ENCODE measurements around the gene C1QBP.

The C1QBP gene

GRCh38 chr17:5444209-5444608 is 5.3 kb upstream of the C1QBP start:
- no peak for DNase-seq (ENCODE audit: low read depth in 1 of 2, low spot score in 1 of 2)
- TF ChIP-seq CTCF (IDR thresholded peaks at IDR 0.05; ENCODE audit: insufficient read depth, low read length), result no peak
- TF ChIP-seq GABPA (IDR thresholded peaks at IDR 0.05; ENCODE audit: low read depth), result no peak
- TF ChIP-seq REST (IDR thresholded peaks at IDR 0.05; ENCODE audit: insufficient replicate concordance, low read depth), result no peak
- no peak for TF ChIP-seq POLR2AphosphoS5 (IDR thresholded peaks at IDR 0.05; ENCODE audit: low read depth)
- no peak for TF ChIP-seq SPI1 (IDR thresholded peaks at IDR 0.05; ENCODE audit: borderline replicate concordance, low read depth)
- Histone ChIP-seq H3K27ac (replicated peaks) (no peak overlapping the region), H3K4me3 (replicated peaks; ENCODE audit: insufficient read depth, low read length) (no peak overlapping the region), H3K27me3 (ENCODE audit: insufficient read depth, poor library complexity, severe bottlenecking) (no peaks in the 10 kb centered on the region)

- DNase-seq (ENCODE audit: low read depth in 1 of 2, low spot score in 1 of 2), result no peak
- no peak for TF ChIP-seq SPI1 (IDR thresholded peaks at IDR 0.05; ENCODE audit: borderline replicate concordance, low read depth)
- no peak for TF ChIP-seq GABPA (IDR thresholded peaks at IDR 0.05; ENCODE audit: low read depth)
- no peak for TF ChIP-seq REST (IDR thresholded peaks at IDR 0.05; ENCODE audit: insufficient replicate concordance, low read depth)
- TF ChIP-seq CTCF (IDR thresholded peaks at IDR 0.05; ENCODE audit: insufficient read depth, low read length), result no peak
- no peak for TF ChIP-seq POLR2AphosphoS5 (IDR thresholded peaks at IDR 0.05; ENCODE audit: low read depth)
- H3K27me3 ChIP-seq (ENCODE audit: insufficient read depth, poor library complexity, severe bottlenecking), result no peaks in the 10 kb centered on the region
- no peak overlapping the region for H3K27ac ChIP-seq (replicated peaks)
- no peak overlapping the region for H3K4me3 ChIP-seq (replicated peaks; ENCODE audit: insufficient read depth, low read length)
Measured at GRCh38 chr17:5443728-5444127, 4.8 kb upstream of the C1QBP start.

GRCh38 chr17:5439446-5439764 is 450 bp upstream of the C1QBP start:
- TF ChIP-seq GABPA (IDR thresholded peaks at IDR 0.05; ENCODE audit: low read depth), result no peak
- no peak for TF ChIP-seq REST (IDR thresholded peaks at IDR 0.05; ENCODE audit: insufficient replicate concordance, low read depth)
- no peak for TF ChIP-seq CTCF (IDR thresholded peaks at IDR 0.05; ENCODE audit: insufficient read depth, low read length)
- TF ChIP-seq POLR2AphosphoS5 (IDR thresholded peaks at IDR 0.05; ENCODE audit: low read depth), result no peak
- TF ChIP-seq SPI1 (IDR thresholded peaks at IDR 0.05; ENCODE audit: borderline replicate concordance, low read depth), result no peak
- Histone ChIP-seq H3K27me3 (ENCODE audit: insufficient read depth, poor library complexity, severe bottlenecking) (no peaks in the 10 kb centered on the region), H3K4me3 (replicated peaks; ENCODE audit: insufficient read depth, low read length) (no peak overlapping the region), H3K27ac (replicated peaks) (peak overlapping the region; percentile 61)
- no peak for DNase-seq (ENCODE audit: low read depth in 1 of 2, low spot score in 1 of 2)
